Neural cell (in vitro differentiated cells): ENCODE results near the gene TAS1R2. TPM values are rescaled to one million over a fixed set of nuclear protein-coding genes. Genes with fewer than 3 reads are reported as not detected.

ENCODE experiments used
- H2AFZ ChIP-seq: fragments of 200-600, 300-800 bp; sonication (generic), shearing (Covaris generic); 2 replicates; pipeline ENCODE4 v1.6.0; 2014; ENCODE audit warnings: low read depth, mild to moderate bottlenecking, antibody characterized with exemption, low read length, moderate library complexity
- H3F3A ChIP-seq: fragments of 200-600 bp; shearing (Covaris generic); 2 replicates; pipeline ENCODE4 v1.6.1; 2016; ENCODE audit warnings: mild to moderate bottlenecking, moderate library complexity, mixed read lengths, antibody characterized with exemption, low read length; ENCODE audit not compliant: insufficient read depth, poor library complexity, severe bottlenecking
- H3K27ac ChIP-seq: fragments of 200-600, 300-800 bp; sonication (generic), shearing (Covaris generic); 2 replicates; pipeline ENCODE4 v1.5.1; 2014; ENCODE audit warnings: mild to moderate bottlenecking, low read length, moderate library complexity
- H3K27me3 ChIP-seq: fragments of 300-800, 200-600 bp; sonication (generic), shearing (Covaris generic); 2 replicates; pipeline ENCODE4 v1.6.0; 2014; ENCODE audit warnings: mild to moderate bottlenecking, low read depth, low read length, moderate library complexity; ENCODE audit not compliant: insufficient read depth
- H3K36me3 ChIP-seq: fragments of 300-800, 200-600 bp; sonication (generic), shearing (Covaris generic); 2 replicates; pipeline ENCODE4 v1.5.1; 2014; ENCODE audit warnings: mild to moderate bottlenecking, antibody characterized with exemption, low read length, moderate library complexity; ENCODE audit not compliant: insufficient read depth
- H3K4me2 ChIP-seq: fragments of 300-800, 200-600 bp; sonication (generic), shearing (Covaris generic); 2 replicates; pipeline ENCODE4 v1.6.0; 2014; ENCODE audit warnings: mild to moderate bottlenecking, low read length
- H3K4me3 ChIP-seq: fragments of 300-800, 200-600 bp; sonication (generic), shearing (Covaris generic); 2 replicates; pipeline ENCODE4 v1.5.1; 2014; ENCODE audit warnings: mild to moderate bottlenecking, low read length, moderate library complexity
- H3K79me2 ChIP-seq: fragments of 200-600 bp; shearing (Covaris generic); replicated peaks from 2 replicates; pipeline ENCODE4 v1.6.0; 2014; ENCODE audit warnings: mild to moderate bottlenecking, low read length, moderate library complexity; ENCODE audit not compliant: insufficient read depth
- H3K9ac ChIP-seq: fragments of 300-800, 200-600 bp; sonication (generic), shearing (Covaris generic); 2 replicates; pipeline ENCODE4 v1.6.1; 2016; ENCODE audit warnings: mild to moderate bottlenecking, low read length, mixed read lengths
- H3K9me2 ChIP-seq: fragments of 200-600 bp; shearing (Covaris generic); 2 replicates; pipeline ENCODE4 v1.6.1; 2016; ENCODE audit warnings: mild to moderate bottlenecking, low read length, mixed read lengths; ENCODE audit not compliant: insufficient read depth
- H3K9me3 ChIP-seq: fragments of 200-600, 300-800 bp; sonication (generic), shearing (Covaris generic); 2 replicates; pipeline ENCODE4 v1.6.1; 2016; ENCODE audit warnings: mild to moderate bottlenecking, mixed run types, low read length, moderate library complexity, mixed read lengths
- H4K20me1 ChIP-seq: fragments of 200-600 bp; shearing (Covaris generic); 2 replicates; pipeline ENCODE4 v1.6.1; 2016; ENCODE audit warnings: mild to moderate bottlenecking, mixed run types; ENCODE audit not compliant: insufficient read depth
- EP300 ChIP-seq: fragments of 450-650 bp; conservative IDR thresholded peaks from 2 replicates; pipeline ENCODE4 v1.6.1; 2014; ENCODE audit warnings: antibody characterized with exemption, mild to moderate bottlenecking, moderate library complexity; ENCODE audit not compliant: poor library complexity, severe bottlenecking
- EZH2 ChIP-seq: fragments of 200-600, 300-800 bp; shearing (Covaris generic), sonication (generic); IDR thresholded peaks from 2 replicates; pipeline ENCODE4 v1.6.1; 2014; ENCODE audit warnings: antibody characterized with exemption, low read length, borderline replicate concordance, mild to moderate bottlenecking; ENCODE audit not compliant: insufficient read depth, poor library complexity, severe bottlenecking
- MXI1 ChIP-seq: fragments of 450-650 bp; conservative IDR thresholded peaks from 2 replicates; pipeline ENCODE4 v1.6.1; 2014; ENCODE audit warnings: antibody characterized with exemption, mild to moderate bottlenecking; ENCODE audit not compliant: poor library complexity, severe bottlenecking
- POLR2AphosphoS5 ChIP-seq: IDR thresholded peaks from 2 replicates; pipeline ENCODE4 v1.6.1; 2012
- RAD21 ChIP-seq: fragments of 450-650 bp; conservative IDR thresholded peaks from 2 replicates; pipeline ENCODE4 v1.6.1; 2014; ENCODE audit warnings: antibody characterized with exemption, mild to moderate bottlenecking, moderate library complexity
- SMC3 ChIP-seq: fragments of 450-650 bp; conservative IDR thresholded peaks from 2 replicates; pipeline ENCODE4 v1.6.1; 2014; ENCODE audit warnings: antibody characterized with exemption, mild to moderate bottlenecking, moderate library complexity; ENCODE audit not compliant: poor library complexity
- TAF1 ChIP-seq: IDR thresholded peaks from 2 replicates; pipeline ENCODE4 v1.6.1; 2012; ENCODE audit warnings: low read depth
- polyA plus RNA-seq: library from polyadenylated mRNA; depleted of rRNA; stranded (reverse); fragments of >200 nt; gene quantifications from 2 replicates; pipeline ENCODE4 v1.2.3, GENCODE V29; 2014
- TF ChIP-seq, protein P1 (sequence below): fragments of 450-650 bp; IDR thresholded peaks from 2 replicates; pipeline ENCODE4 v1.5.1; 2014; ENCODE audit warnings: antibody characterized with exemption, mild to moderate bottlenecking, moderate library complexity; ENCODE audit not compliant: poor library complexity, severe bottlenecking
- TF ChIP-seq, protein P2 (sequence below): IDR thresholded peaks from 2 replicates; pipeline ENCODE4 v1.6.1; 2012; ENCODE audit warnings: borderline replicate concordance

TAS1R2 gene
- polyA plus RNA-seq, 1 donor from 2014 or later: not detected

DNA sequence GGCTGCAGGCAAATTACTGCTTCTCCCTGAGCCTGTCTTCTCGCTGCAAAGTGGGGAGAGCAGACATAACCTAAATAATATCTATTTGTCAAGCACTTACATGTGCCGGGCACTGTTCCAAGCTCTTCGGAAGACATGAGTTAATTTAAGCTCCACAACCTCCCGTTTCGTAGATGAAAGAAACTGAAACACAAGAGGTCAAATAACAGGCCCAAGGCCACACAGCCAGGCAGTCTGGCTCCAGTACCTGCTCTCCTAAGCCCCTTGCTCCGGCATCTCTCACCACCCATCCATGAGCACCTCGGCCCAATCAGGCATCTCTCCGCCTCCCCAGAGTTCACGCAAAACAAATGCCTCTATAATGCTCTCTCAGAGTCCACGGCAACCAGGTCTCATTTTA, 65.4 kb downstream of the TAS1R2 start:
- TF ChIP-seq, protein P1, sequence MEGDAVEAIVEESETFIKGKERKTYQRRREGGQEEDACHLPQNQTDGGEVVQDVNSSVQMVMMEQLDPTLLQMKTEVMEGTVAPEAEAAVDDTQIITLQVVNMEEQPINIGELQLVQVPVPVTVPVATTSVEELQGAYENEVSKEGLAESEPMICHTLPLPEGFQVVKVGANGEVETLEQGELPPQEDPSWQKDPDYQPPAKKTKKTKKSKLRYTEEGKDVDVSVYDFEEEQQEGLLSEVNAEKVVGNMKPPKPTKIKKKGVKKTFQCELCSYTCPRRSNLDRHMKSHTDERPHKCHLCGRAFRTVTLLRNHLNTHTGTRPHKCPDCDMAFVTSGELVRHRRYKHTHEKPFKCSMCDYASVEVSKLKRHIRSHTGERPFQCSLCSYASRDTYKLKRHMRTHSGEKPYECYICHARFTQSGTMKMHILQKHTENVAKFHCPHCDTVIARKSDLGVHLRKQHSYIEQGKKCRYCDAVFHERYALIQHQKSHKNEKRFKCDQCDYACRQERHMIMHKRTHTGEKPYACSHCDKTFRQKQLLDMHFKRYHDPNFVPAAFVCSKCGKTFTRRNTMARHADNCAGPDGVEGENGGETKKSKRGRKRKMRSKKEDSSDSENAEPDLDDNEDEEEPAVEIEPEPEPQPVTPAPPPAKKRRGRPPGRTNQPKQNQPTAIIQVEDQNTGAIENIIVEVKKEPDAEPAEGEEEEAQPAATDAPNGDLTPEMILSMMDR: no peak
- TF ChIP-seq POLR2AphosphoS5 (no peak), TAF1 (no peak), EP300 (no peak), RAD21 (no peak)
- TF ChIP-seq, protein P2, sequence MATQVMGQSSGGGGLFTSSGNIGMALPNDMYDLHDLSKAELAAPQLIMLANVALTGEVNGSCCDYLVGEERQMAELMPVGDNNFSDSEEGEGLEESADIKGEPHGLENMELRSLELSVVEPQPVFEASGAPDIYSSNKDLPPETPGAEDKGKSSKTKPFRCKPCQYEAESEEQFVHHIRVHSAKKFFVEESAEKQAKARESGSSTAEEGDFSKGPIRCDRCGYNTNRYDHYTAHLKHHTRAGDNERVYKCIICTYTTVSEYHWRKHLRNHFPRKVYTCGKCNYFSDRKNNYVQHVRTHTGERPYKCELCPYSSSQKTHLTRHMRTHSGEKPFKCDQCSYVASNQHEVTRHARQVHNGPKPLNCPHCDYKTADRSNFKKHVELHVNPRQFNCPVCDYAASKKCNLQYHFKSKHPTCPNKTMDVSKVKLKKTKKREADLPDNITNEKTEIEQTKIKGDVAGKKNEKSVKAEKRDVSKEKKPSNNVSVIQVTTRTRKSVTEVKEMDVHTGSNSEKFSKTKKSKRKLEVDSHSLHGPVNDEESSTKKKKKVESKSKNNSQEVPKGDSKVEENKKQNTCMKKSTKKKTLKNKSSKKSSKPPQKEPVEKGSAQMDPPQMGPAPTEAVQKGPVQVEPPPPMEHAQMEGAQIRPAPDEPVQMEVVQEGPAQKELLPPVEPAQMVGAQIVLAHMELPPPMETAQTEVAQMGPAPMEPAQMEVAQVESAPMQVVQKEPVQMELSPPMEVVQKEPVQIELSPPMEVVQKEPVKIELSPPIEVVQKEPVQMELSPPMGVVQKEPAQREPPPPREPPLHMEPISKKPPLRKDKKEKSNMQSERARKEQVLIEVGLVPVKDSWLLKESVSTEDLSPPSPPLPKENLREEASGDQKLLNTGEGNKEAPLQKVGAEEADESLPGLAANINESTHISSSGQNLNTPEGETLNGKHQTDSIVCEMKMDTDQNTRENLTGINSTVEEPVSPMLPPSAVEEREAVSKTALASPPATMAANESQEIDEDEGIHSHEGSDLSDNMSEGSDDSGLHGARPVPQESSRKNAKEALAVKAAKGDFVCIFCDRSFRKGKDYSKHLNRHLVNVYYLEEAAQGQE: no peak
- no peaks in the 10 kb centered on the region for H3K9me2 ChIP-seq
- H3K79me2 ChIP-seq: no peaks in the 10 kb centered on the region
- H3K27me3 ChIP-seq: no peaks in the 10 kb centered on the region
- no peak overlapping the region for H3K27ac ChIP-seq
- no peaks in the 10 kb centered on the region for H3F3A ChIP-seq
- H3K9me3 ChIP-seq: no peaks in the 10 kb centered on the region
- no peak overlapping the region for H3K4me3 ChIP-seq
- H3K9ac ChIP-seq: no peak overlapping the region
- no peaks in the 10 kb centered on the region for H3K36me3 ChIP-seq
- H4K20me1 ChIP-seq: no peaks in the 10 kb centered on the region
- no peak overlapping the region for H2AFZ ChIP-seq
- H3K4me2 ChIP-seq: no peak overlapping the region

DNA sequence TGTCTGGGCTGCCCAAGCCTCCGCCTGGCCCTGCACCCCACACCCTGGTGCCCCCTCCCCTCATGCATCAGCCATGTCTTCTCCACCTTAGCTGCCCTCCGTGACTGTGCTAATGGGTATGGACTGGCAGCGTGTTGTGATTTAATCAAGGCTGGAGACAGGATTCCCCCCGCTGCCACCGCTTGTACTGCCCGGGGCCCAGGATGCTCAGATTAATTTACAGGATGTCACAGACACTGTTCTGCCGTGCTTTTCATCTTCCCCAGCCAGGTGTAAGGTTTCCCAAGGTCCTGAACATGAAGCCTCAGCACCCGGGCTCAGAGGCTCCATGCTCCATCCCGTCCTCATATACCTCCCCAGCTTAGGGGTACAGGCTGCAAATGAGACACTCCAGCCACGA, 66.3 kb downstream of the TAS1R2 start:
- H3F3A ChIP-seq: no peaks in the 10 kb centered on the region
- no peaks in the 10 kb centered on the region for H3K9me3 ChIP-seq
- H4K20me1 ChIP-seq: no peaks in the 10 kb centered on the region
- no peaks in the 10 kb centered on the region for H3K27me3 ChIP-seq
- H3K4me3 ChIP-seq: no peak overlapping the region
- no peak overlapping the region for H3K9ac ChIP-seq
- H3K79me2 ChIP-seq: no peaks in the 10 kb centered on the region
- no peaks in the 10 kb centered on the region for H3K36me3 ChIP-seq
- H3K9me2 ChIP-seq: no peaks in the 10 kb centered on the region
- no peak overlapping the region for H3K27ac ChIP-seq
- H3K4me2 ChIP-seq: no peak overlapping the region
- no peak overlapping the region for H2AFZ ChIP-seq
- TF ChIP-seq, protein P1: no peak
- no peak for TF ChIP-seq EZH2

DNA sequence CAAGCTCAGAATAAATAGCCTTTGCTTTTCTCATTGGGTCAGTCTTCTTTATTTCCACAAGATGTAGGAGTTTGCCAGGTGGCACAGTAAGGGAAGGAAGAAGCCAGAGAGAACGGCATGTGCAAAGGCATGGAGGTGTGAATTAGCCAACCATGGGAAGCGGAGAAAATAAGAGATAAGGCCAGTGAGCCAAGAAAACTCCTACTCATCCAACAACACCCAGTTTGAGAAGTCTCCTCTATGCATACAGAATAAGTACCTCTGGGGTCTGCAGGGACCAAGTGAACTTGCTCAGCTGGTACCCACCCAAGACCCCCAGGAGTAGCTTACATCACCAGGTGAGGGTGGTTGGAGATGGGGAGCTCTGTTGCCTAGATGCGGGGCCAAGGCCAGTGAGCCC, 66.7 kb downstream of the TAS1R2 start:
- no peak overlapping the region for H3K27ac ChIP-seq
- H3K4me2 ChIP-seq: no peak overlapping the region
- H3F3A ChIP-seq: no peaks in the 10 kb centered on the region
- no peaks in the 10 kb centered on the region for H3K27me3 ChIP-seq
- no peaks in the 10 kb centered on the region for H4K20me1 ChIP-seq
- no peaks in the 10 kb centered on the region for H3K79me2 ChIP-seq
- H2AFZ ChIP-seq: no peak overlapping the region
- no peaks in the 10 kb centered on the region for H3K9me2 ChIP-seq
- H3K36me3 ChIP-seq: no peaks in the 10 kb centered on the region
- H3K4me3 ChIP-seq: no peak overlapping the region
- no peak overlapping the region for H3K9ac ChIP-seq
- no peaks in the 10 kb centered on the region for H3K9me3 ChIP-seq
- TF ChIP-seq EZH2 (no peak), MXI1 (no peak), EP300 (no peak), POLR2AphosphoS5 (no peak), TAF1 (no peak), SMC3 (no peak)
- TF ChIP-seq, protein P2: no peak
